Activated T-helper 17 cell treated with anti-CD3 and anti-CD28 coated beads, Interleukin-2, amount 50 U/mL, for 72 hours (primary cell): Measurements from ENCODE around the gene C2orf76. TPM values are rescaled to one million over a fixed set of nuclear protein-coding genes. Genes with fewer than 3 reads are reported as not detected.

Source experiments
- ATAC-seq: fragments of 150-1000 bp; cut with Tn5 transposase; replicated peaks from 2 replicates; pipeline ENCODE4 v1.10.0; 2021; ENCODE audit warnings: mild to moderate bottlenecking, moderate library complexity
- H3K27ac Mint-ChIP-seq: one replicate; pipeline ENCODE4 v1.8.0; 2022; ENCODE audit warnings: mixed read lengths
- H3K27me3 Mint-ChIP-seq: one replicate; pipeline ENCODE4 v1.8.0; 2022; ENCODE audit warnings: mixed read lengths
- H3K36me3 Mint-ChIP-seq: one replicate; pipeline ENCODE4 v1.8.0; 2022; ENCODE audit warnings: low read depth, mild to moderate bottlenecking, mixed read lengths
- H3K4me1 Mint-ChIP-seq: one replicate; pipeline ENCODE4 v1.8.0; 2022; ENCODE audit warnings: mixed read lengths
- H3K4me3 Mint-ChIP-seq: one replicate; pipeline ENCODE4 v1.8.0; 2022; ENCODE audit warnings: mild to moderate bottlenecking, mixed read lengths
- H3K9me3 Mint-ChIP-seq: one replicate; pipeline ENCODE4 v1.8.0; 2022; ENCODE audit warnings: mixed read lengths
- total RNA-seq, 2 donors: library from RNA; stranded (reverse); gene quantifications; one replicate each; pipeline ENCODE4 v1.2.3, GENCODE V29; 2022

Gene C2orf76
- total RNA-seq, 2 donors from 2014 or later: 9.6 to 11.7 TPM

- H3K4me1 Mint-ChIP-seq: no peaks in the 10 kb centered on the region
- H3K9me3 Mint-ChIP-seq: no peaks in the 10 kb centered on the region
- no peak overlapping the region for H3K4me3 Mint-ChIP-seq
- H3K27ac Mint-ChIP-seq: no peak overlapping the region
- ATAC-seq: no peak
- H3K36me3 Mint-ChIP-seq: peaks cover 28% of the 10 kb centered on the region
- H3K27me3 Mint-ChIP-seq: no peaks in the 10 kb centered on the region
Observed at GRCh38 chr2:119307419-119308140, 59.1 kb downstream of the C2orf76 start.

- Mint-ChIP-seq H3K9me3 (no peaks in the 10 kb centered on the region), H3K36me3 (peaks cover 21% of the 10 kb centered on the region), H3K4me3 (no peak overlapping the region), H3K27me3 (no peaks in the 10 kb centered on the region), H3K4me1 (no peaks in the 10 kb centered on the region), H3K27ac (no peak overlapping the region)
- ATAC-seq: no peak
Observed at GRCh38 chr2:119306196-119306590, 60.4 kb downstream of the C2orf76 start.

GRCh38 chr2:119305497-119306195 is 61.0 kb downstream of the C2orf76 start:
- Mint-ChIP-seq H3K4me1 (no peaks in the 10 kb centered on the region), H3K27ac (no peak overlapping the region), H3K9me3 (no peaks in the 10 kb centered on the region), H3K27me3 (no peaks in the 10 kb centered on the region), H3K36me3 (peaks cover 16% of the 10 kb centered on the region), H3K4me3 (no peak overlapping the region)
- ATAC-seq: no peak

GRCh38 chr2:119304847-119305246 is 61.8 kb downstream of the C2orf76 start:
- Mint-ChIP-seq H3K36me3 (peaks cover 11% of the 10 kb centered on the region), H3K4me1 (no peaks in the 10 kb centered on the region), H3K9me3 (peaks cover 3% of the 10 kb centered on the region), H3K27ac (no peak overlapping the region), H3K4me3 (no peak overlapping the region), H3K27me3 (no peaks in the 10 kb centered on the region)
- no peak for ATAC-seq

GRCh38 chr2:119301413-119301812 is 65.2 kb downstream of the C2orf76 start:
- H3K4me1 Mint-ChIP-seq: no peaks in the 10 kb centered on the region
- ATAC-seq: no peak
- peaks cover 3% of the 10 kb centered on the region for H3K9me3 Mint-ChIP-seq
- no peak overlapping the region for H3K4me3 Mint-ChIP-seq
- H3K36me3 Mint-ChIP-seq: peaks cover 6% of the 10 kb centered on the region
- no peaks in the 10 kb centered on the region for H3K27me3 Mint-ChIP-seq
- H3K27ac Mint-ChIP-seq: no peak overlapping the region

GRCh38 chr2:119295688-119296375 is 70.8 kb downstream of the C2orf76 start:
- Mint-ChIP-seq H3K4me3 (no peak overlapping the region), H3K9me3 (peaks cover 3% of the 10 kb centered on the region), H3K4me1 (no peaks in the 10 kb centered on the region), H3K27ac (no peak overlapping the region), H3K27me3 (no peaks in the 10 kb centered on the region), H3K36me3 (no peaks in the 10 kb centered on the region)
- ATAC-seq: no peak

- H3K36me3 Mint-ChIP-seq: no peaks in the 10 kb centered on the region
- no peaks in the 10 kb centered on the region for H3K27me3 Mint-ChIP-seq
- no peaks in the 10 kb centered on the region for H3K9me3 Mint-ChIP-seq
- no peaks in the 10 kb centered on the region for H3K4me1 Mint-ChIP-seq
- H3K27ac Mint-ChIP-seq: no peak overlapping the region
- ATAC-seq: no peak
- no peak overlapping the region for H3K4me3 Mint-ChIP-seq
Observed at GRCh38 chr2:119294671-119295070, 72.0 kb downstream of the C2orf76 start.

GRCh38 chr2:119293900-119294299 is 72.7 kb downstream of the C2orf76 start:
- no peaks in the 10 kb centered on the region for H3K4me1 Mint-ChIP-seq
- no peak overlapping the region for H3K4me3 Mint-ChIP-seq
- no peaks in the 10 kb centered on the region for H3K27me3 Mint-ChIP-seq

GRCh38 chr2:119293254-119293653 is 73.4 kb downstream of the C2orf76 start:
- Mint-ChIP-seq H3K4me3 (no peak overlapping the region), H3K36me3 (no peaks in the 10 kb centered on the region), H3K4me1 (no peaks in the 10 kb centered on the region), H3K27ac (no peak overlapping the region), H3K9me3 (no peaks in the 10 kb centered on the region), H3K27me3 (no peaks in the 10 kb centered on the region)
- ATAC-seq: no peak

More at GRCh38 chr2:119293900-119294299, 72.7 kb downstream of the C2orf76 start:
- ATAC-seq: no peak
- H3K27ac Mint-ChIP-seq: no peak overlapping the region
- no peaks in the 10 kb centered on the region for H3K36me3 Mint-ChIP-seq
- H3K9me3 Mint-ChIP-seq: no peaks in the 10 kb centered on the region

- ATAC-seq: no peak
Observed at GRCh38 chr2:119292226-119292625, 74.4 kb downstream of the C2orf76 start.

GRCh38 chr2:119291588-119292167 is 75.0 kb downstream of the C2orf76 start:
- H3K4me1 Mint-ChIP-seq: no peaks in the 10 kb centered on the region
- H3K9me3 Mint-ChIP-seq: no peaks in the 10 kb centered on the region
- no peaks in the 10 kb centered on the region for H3K36me3 Mint-ChIP-seq
- H3K27me3 Mint-ChIP-seq: no peaks in the 10 kb centered on the region
- no peak overlapping the region for H3K4me3 Mint-ChIP-seq
- no peak overlapping the region for H3K27ac Mint-ChIP-seq
- ATAC-seq: no peak

More at GRCh38 chr2:119292226-119292625, 74.4 kb downstream of the C2orf76 start:
- Mint-ChIP-seq H3K27me3 (no peaks in the 10 kb centered on the region), H3K36me3 (no peaks in the 10 kb centered on the region), H3K9me3 (no peaks in the 10 kb centered on the region), H3K4me1 (no peaks in the 10 kb centered on the region), H3K27ac (no peak overlapping the region), H3K4me3 (no peak overlapping the region)

- Mint-ChIP-seq H3K4me1 (no peaks in the 10 kb centered on the region), H3K4me3 (no peak overlapping the region), H3K9me3 (no peaks in the 10 kb centered on the region), H3K27me3 (no peaks in the 10 kb centered on the region), H3K27ac (no peak overlapping the region), H3K36me3 (peaks cover 4% of the 10 kb centered on the region)
- no peak for ATAC-seq
Observed at GRCh38 chr2:119290859-119291587, 75.6 kb downstream of the C2orf76 start.

GRCh38 chr2:119289642-119290041 is 77.0 kb downstream of the C2orf76 start:
- H3K4me1 Mint-ChIP-seq: no peaks in the 10 kb centered on the region
- H3K36me3 Mint-ChIP-seq: peaks cover 5% of the 10 kb centered on the region
- no peak overlapping the region for H3K4me3 Mint-ChIP-seq
- ATAC-seq: no peak
- no peaks in the 10 kb centered on the region for H3K9me3 Mint-ChIP-seq
- H3K27ac Mint-ChIP-seq: no peak overlapping the region
- H3K27me3 Mint-ChIP-seq: no peaks in the 10 kb centered on the region

- no peak for ATAC-seq
- Mint-ChIP-seq H3K36me3 (peaks cover 5% of the 10 kb centered on the region), H3K27ac (no peak overlapping the region), H3K27me3 (no peaks in the 10 kb centered on the region), H3K4me1 (no peaks in the 10 kb centered on the region), H3K9me3 (no peaks in the 10 kb centered on the region), H3K4me3 (no peak overlapping the region)
Observed at GRCh38 chr2:119289093-119289492, 77.5 kb downstream of the C2orf76 start.
